ENCODE measurements around the gene RARRES2.

RARRES2 gene

GRCh38 chr7:150356265-150356897, 15.0 kb upstream of the RARRES2 start:
- DNase-seq (ENCODE audit: low read depth, low spot score): no peak
- Histone ChIP-seq H3K4me1 (ENCODE audit: insufficient read depth, insufficient read length) (peaks cover under 1% of the 10 kb centered on the region), H3K27me3 (ENCODE audit: insufficient read depth, insufficient read length) (no peaks in the 10 kb centered on the region), H3K9ac (ENCODE audit: insufficient read length, low read depth) (no peak overlapping the region), H3K36me3 (ENCODE audit: insufficient read depth, insufficient read length, low read length) (no peaks in the 10 kb centered on the region), H3K4me3 (ENCODE audit: insufficient read length, low read depth) (no peak overlapping the region), H3K9me3 (ENCODE audit: insufficient read depth, low read length) (no peaks in the 10 kb centered on the region)
- no peak for TF ChIP-seq ZNF274 (IDR thresholded peaks at IDR 0.05; ENCODE audit: low read depth, low read length)
- no peak for TF ChIP-seq SUZ12 (IDR thresholded peaks at IDR 0.05; ENCODE audit: extremely low read depth, insufficient read depth, insufficient read length)
- TF ChIP-seq YY1 (IDR thresholded peaks at IDR 0.05; ENCODE audit: insufficient read depth, insufficient read length): no peak

GRCh38 chr7:150355666-150356059, 14.2 kb upstream of the RARRES2 start:
- H3K4me1 ChIP-seq (ENCODE audit: insufficient read depth, insufficient read length): no peaks in the 10 kb centered on the region
- no peak overlapping the region for H3K9ac ChIP-seq (ENCODE audit: insufficient read length, low read depth)
- no peaks in the 10 kb centered on the region for H3K36me3 ChIP-seq (ENCODE audit: insufficient read depth, insufficient read length, low read length)
- H3K27me3 ChIP-seq (ENCODE audit: insufficient read depth, insufficient read length): no peaks in the 10 kb centered on the region
- DNase-seq (ENCODE audit: low read depth, low spot score): no peak
- TF ChIP-seq YY1 (IDR thresholded peaks at IDR 0.05; ENCODE audit: insufficient read depth, insufficient read length): no peak
- TF ChIP-seq SUZ12 (IDR thresholded peaks at IDR 0.05; ENCODE audit: extremely low read depth, insufficient read depth, insufficient read length): no peak
- no peak for TF ChIP-seq ZNF274 (IDR thresholded peaks at IDR 0.05; ENCODE audit: low read depth, low read length)
- H3K9me3 ChIP-seq (ENCODE audit: insufficient read depth, low read length): no peaks in the 10 kb centered on the region
- no peak overlapping the region for H3K4me3 ChIP-seq (ENCODE audit: insufficient read length, low read depth)

GRCh38 chr7:150351587-150352194, 10.3 kb upstream of the RARRES2 start:
- Histone ChIP-seq H3K27me3 (ENCODE audit: insufficient read depth, insufficient read length) (no peaks in the 10 kb centered on the region), H3K4me1 (ENCODE audit: insufficient read depth, insufficient read length) (no peaks in the 10 kb centered on the region), H3K4me3 (ENCODE audit: insufficient read length, low read depth) (no peak overlapping the region), H3K36me3 (ENCODE audit: insufficient read depth, insufficient read length, low read length) (no peaks in the 10 kb centered on the region), H3K9me3 (ENCODE audit: insufficient read depth, low read length) (peaks cover 8% of the 10 kb centered on the region; the same call in 1 of the 2 replicates), H3K9ac (ENCODE audit: insufficient read length, low read depth) (no peak overlapping the region)
- TF ChIP-seq YY1 (IDR thresholded peaks at IDR 0.05; ENCODE audit: insufficient read depth, insufficient read length) (no peak), ZNF274 (IDR thresholded peaks at IDR 0.05; ENCODE audit: low read depth, low read length) (no peak), SUZ12 (IDR thresholded peaks at IDR 0.05; ENCODE audit: extremely low read depth, insufficient read depth, insufficient read length) (no peak)
- no peak for DNase-seq (ENCODE audit: low read depth, low spot score)

- TF ChIP-seq YY1 (IDR thresholded peaks at IDR 0.05; ENCODE audit: insufficient read depth, insufficient read length) (no peak), ZNF274 (IDR thresholded peaks at IDR 0.05; ENCODE audit: low read depth, low read length) (no peak), SUZ12 (IDR thresholded peaks at IDR 0.05; ENCODE audit: extremely low read depth, insufficient read depth, insufficient read length) (no peak)
- H3K4me3 ChIP-seq (ENCODE audit: insufficient read length, low read depth): no peak overlapping the region
- no peak overlapping the region for H3K9ac ChIP-seq (ENCODE audit: insufficient read length, low read depth)
- no peak for DNase-seq (ENCODE audit: low read depth, low spot score)
- no peaks in the 10 kb centered on the region for H3K36me3 ChIP-seq (ENCODE audit: insufficient read depth, insufficient read length, low read length)
- H3K4me1 ChIP-seq (ENCODE audit: insufficient read depth, insufficient read length): peaks cover 4% of the 10 kb centered on the region
- H3K9me3 ChIP-seq (ENCODE audit: insufficient read depth, low read length): peaks cover 25% of the 10 kb centered on the region
- peaks cover 21% of the 10 kb centered on the region for H3K27me3 ChIP-seq (ENCODE audit: insufficient read depth, insufficient read length)
Measured at GRCh38 chr7:150346922-150347321, 5.5 kb upstream of the RARRES2 start.

- no peak for DNase-seq (ENCODE audit: low read depth, low spot score)
- Histone ChIP-seq H3K4me1 (ENCODE audit: insufficient read depth, insufficient read length) (peaks cover 4% of the 10 kb centered on the region), H3K36me3 (ENCODE audit: insufficient read depth, insufficient read length, low read length) (peaks cover 2% of the 10 kb centered on the region), H3K4me3 (ENCODE audit: insufficient read length, low read depth) (no peak overlapping the region), H3K9ac (ENCODE audit: insufficient read length, low read depth) (no peak overlapping the region), H3K27me3 (ENCODE audit: insufficient read depth, insufficient read length) (peaks cover 21% of the 10 kb centered on the region), H3K9me3 (ENCODE audit: insufficient read depth, low read length) (peaks cover 25% of the 10 kb centered on the region)
- TF ChIP-seq ZNF274 (IDR thresholded peaks at IDR 0.05; ENCODE audit: low read depth, low read length) (no peak), SUZ12 (IDR thresholded peaks at IDR 0.05; ENCODE audit: extremely low read depth, insufficient read depth, insufficient read length) (no peak), YY1 (IDR thresholded peaks at IDR 0.05; ENCODE audit: insufficient read depth, insufficient read length) (no peak)
Measured at GRCh38 chr7:150345012-150345411, 3.6 kb upstream of the RARRES2 start.

GRCh38 chr7:150344299-150344698, 2.9 kb upstream of the RARRES2 start:
- DNase-seq (ENCODE audit: low read depth, low spot score): no peak
- Histone ChIP-seq H3K9ac (ENCODE audit: insufficient read length, low read depth) (no peak overlapping the region), H3K27me3 (ENCODE audit: insufficient read depth, insufficient read length) (peaks cover 21% of the 10 kb centered on the region), H3K9me3 (ENCODE audit: insufficient read depth, low read length) (peaks cover 25% of the 10 kb centered on the region), H3K4me1 (ENCODE audit: insufficient read depth, insufficient read length) (peaks cover 9% of the 10 kb centered on the region), H3K4me3 (ENCODE audit: insufficient read length, low read depth) (no peak overlapping the region), H3K36me3 (ENCODE audit: insufficient read depth, insufficient read length, low read length) (peaks cover 10% of the 10 kb centered on the region)
- TF ChIP-seq YY1 (IDR thresholded peaks at IDR 0.05; ENCODE audit: insufficient read depth, insufficient read length) (no peak), SUZ12 (IDR thresholded peaks at IDR 0.05; ENCODE audit: extremely low read depth, insufficient read depth, insufficient read length) (no peak), ZNF274 (IDR thresholded peaks at IDR 0.05; ENCODE audit: low read depth, low read length) (no peak)

GRCh38 chr7:150343225-150343624, 1.8 kb upstream of the RARRES2 start:
- no peak for DNase-seq (ENCODE audit: low read depth, low spot score)
- no peak for TF ChIP-seq YY1 (IDR thresholded peaks at IDR 0.05; ENCODE audit: insufficient read depth, insufficient read length)
- no peak for TF ChIP-seq ZNF274 (IDR thresholded peaks at IDR 0.05; ENCODE audit: low read depth, low read length)
- TF ChIP-seq SUZ12 (IDR thresholded peaks at IDR 0.05; ENCODE audit: extremely low read depth, insufficient read depth, insufficient read length): no peak
- no peak overlapping the region for H3K4me3 ChIP-seq (ENCODE audit: insufficient read length, low read depth)
- H3K9me3 ChIP-seq (ENCODE audit: insufficient read depth, low read length): peaks cover 22% of the 10 kb centered on the region
- H3K36me3 ChIP-seq (ENCODE audit: insufficient read depth, insufficient read length, low read length): peaks cover 20% of the 10 kb centered on the region
- peaks cover 21% of the 10 kb centered on the region for H3K27me3 ChIP-seq (ENCODE audit: insufficient read depth, insufficient read length)
- no peak overlapping the region for H3K9ac ChIP-seq (ENCODE audit: insufficient read length, low read depth)
- peaks cover 18% of the 10 kb centered on the region for H3K4me1 ChIP-seq (ENCODE audit: insufficient read depth, insufficient read length)
